H1 (cell line): ENCODE measurements around the gene CAPZA2. TPM values are rescaled to one million over a fixed set of nuclear protein-coding genes. Genes with fewer than 3 reads are reported as not detected.

ENCODE experiments used
- CTCF ChIA-PET: fragments of 300-600 bp; sonication (Branson Sonifier 250); formaldehyde crosslinking; loops from one replicate; lab custom pipeline; 2021; ENCODE audit not compliant: partially characterized antibody; lab: Charles Lee
- POLR2A ChIA-PET: fragments of 300-600 bp; sonication (Branson Sonifier 250); formaldehyde crosslinking; loops from one replicate; lab custom pipeline; 2021; ENCODE audit warnings: inconsistent platforms; ENCODE audit not compliant: partially characterized antibody; lab: Charles Lee
- DNase-seq, 2 experiments: peaks; one replicate each; pipeline versions ENCODE4 v3.0.0 to v3.0.0-alpha.2; 2010 to 2022; ENCODE audit warnings: low spot score in 2 of 2, low read depth in 1 of 2, mixed read lengths in 1 of 2
- FAIRE-seq: peaks from 2 replicates; lab custom pipeline; 2011; peaks lifted over from hg19 to GRCh38; lab: Jason Lieb, UNC
- H2AFZ ChIP-seq: 2 replicates; pipeline ENCODE4 v1.8.1; 2012; ENCODE audit warnings: low read length, inconsistent platforms
- H2AK5ac ChIP-seq: 2 replicates; pipeline ENCODE4 v1.6.1; 2013; ENCODE audit warnings: low read depth, low read length
- H2BK120ac ChIP-seq: replicated peaks from 2 replicates; pipeline ENCODE3; 2013; ENCODE audit warnings: low read depth, low read length, inconsistent platforms
- H2BK12ac ChIP-seq: 2 replicates; pipeline ENCODE4 v1.6.1; 2013; ENCODE audit warnings: low read depth, low read length
- H2BK15ac ChIP-seq: 2 replicates; pipeline ENCODE4 v1.6.1; 2013; ENCODE audit warnings: low read length
- H2BK20ac ChIP-seq: 2 replicates; pipeline ENCODE4 v1.6.1; 2013; ENCODE audit warnings: low read length
- H2BK5ac ChIP-seq: 2 replicates; pipeline ENCODE4 v1.6.1; 2013; ENCODE audit warnings: low read depth, low read length
- H3K14ac ChIP-seq: 2 replicates; pipeline ENCODE4 v1.6.1; 2013; ENCODE audit warnings: inconsistent platforms; ENCODE audit not compliant: insufficient read length
- H3K18ac ChIP-seq: 2 replicates; pipeline ENCODE4 v1.6.1; 2013; ENCODE audit warnings: low read length; ENCODE audit errors: extremely low read depth
- H3K23ac ChIP-seq: 2 replicates; pipeline ENCODE4 v1.6.1; 2013; ENCODE audit warnings: inconsistent platforms; ENCODE audit not compliant: insufficient read length
- H3K23me2 ChIP-seq: 2 replicates; pipeline ENCODE4 v1.6.1; 2013; ENCODE audit warnings: low read depth, low read length
- H3K27ac ChIP-seq: 2 replicates; pipeline ENCODE4 v1.6.1; 2011; ENCODE audit warnings: low read depth, low read length, inconsistent platforms
- H3K27me3 ChIP-seq, 4 experiments: replicated peaks in 1 of 4; 1 replicate in 1 of 4; 2 replicates in 3 of 4; pipeline versions ENCODE4 v1.6.1 to v1.8.1; 2011 to 2013; ENCODE audit warnings: low read length in 3 of 4, mild to moderate bottlenecking in 3 of 4, inconsistent platforms in 2 of 4, mixed read lengths in 2 of 4, moderate library complexity in 1 of 4; ENCODE audit not compliant: control insufficient read depth in 3 of 4, insufficient read depth in 3 of 4; ENCODE audit errors: extremely low read depth in 1 of 4
- H3K36me3 ChIP-seq, 4 experiments: 2 replicates each; pipeline versions ENCODE4 v1.6.1 to v1.8.1; 2011 to 2013; ENCODE audit warnings: mild to moderate bottlenecking in 4 of 4, low read length in 3 of 4, moderate library complexity in 2 of 4, control low read depth in 1 of 4, inconsistent platforms in 1 of 4; ENCODE audit not compliant: insufficient read depth in 4 of 4, control insufficient read depth in 2 of 4
- H3K4ac ChIP-seq: replicated peaks from 2 replicates; pipeline ENCODE3; 2013; ENCODE audit warnings: low read length, low read depth, mixed read lengths, inconsistent platforms; ENCODE audit not compliant: insufficient read length
- H3K4me1 ChIP-seq, 4 experiments: replicated peaks in 1 of 4; 1 replicate in 1 of 4; 2 replicates in 3 of 4; pipeline versions ENCODE4 v1.6.1 to v1.8.1; 2011 to 2013; ENCODE audit warnings: low read length in 3 of 4, inconsistent platforms in 2 of 4, mixed read lengths in 1 of 4; ENCODE audit not compliant: insufficient read depth in 4 of 4, control insufficient read depth in 3 of 4
- H3K4me2 ChIP-seq, 2 experiments: 2 replicates each; pipeline versions ENCODE4 v1.6.1 to v1.8.1; 2011 to 2013; ENCODE audit warnings: low read depth in 2 of 2, low read length in 2 of 2, control low read depth in 1 of 2, inconsistent platforms in 1 of 2, mild to moderate bottlenecking in 1 of 2; ENCODE audit not compliant: insufficient read depth in 1 of 2
- H3K4me3 ChIP-seq, 4 experiments: fragments of 200-600, 300-600 bp in 1 of 4; sonication (generic), shearing (Covaris generic), sonication (Bioruptor Twin) in 1 of 4; 2 replicates each; pipeline versions ENCODE4 v1.5.1 to v1.8.1; 2011 to 2016; ENCODE audit warnings: low read length in 4 of 4, low read depth in 3 of 4, control low read depth in 2 of 4, inconsistent platforms in 2 of 4, mild to moderate bottlenecking in 2 of 4, mixed read lengths in 1 of 4, moderate library complexity in 1 of 4; ENCODE audit not compliant: insufficient read depth in 2 of 4; ENCODE audit errors: extremely low read depth in 1 of 4
- H3K56ac ChIP-seq: replicated peaks from 2 replicates; pipeline ENCODE3; 2013; ENCODE audit warnings: low read depth, mild to moderate bottlenecking, mixed read lengths, low read length, inconsistent platforms; ENCODE audit not compliant: insufficient read length
- H3K79me1 ChIP-seq: 2 replicates; pipeline ENCODE4 v1.6.1; 2013; ENCODE audit warnings: low read depth, low read length, control low read depth
- H3K79me2 ChIP-seq, 2 experiments: 2 replicates each; pipeline versions ENCODE4 v1.6.1 to v1.8.1; 2012 to 2013; ENCODE audit warnings: low read length in 2 of 2, mild to moderate bottlenecking in 2 of 2, inconsistent platforms in 1 of 2; ENCODE audit not compliant: insufficient read depth in 2 of 2, control insufficient read depth in 1 of 2
- H3K9ac ChIP-seq, 4 experiments: replicated peaks in 1 of 4; 1 replicate in 1 of 4; 2 replicates in 3 of 4; pipeline versions ENCODE4 v1.6.1 to v1.8.1; 2011 to 2013; ENCODE audit warnings: low read depth in 3 of 4, low read length in 3 of 4, control low read depth in 2 of 4, mild to moderate bottlenecking in 2 of 4, moderate library complexity in 2 of 4, inconsistent platforms in 1 of 4; ENCODE audit errors: extremely low read depth in 1 of 4
- H3K9me3 ChIP-seq, 2 experiments: 2 replicates each; pipeline versions ENCODE4 v1.6.1 to v1.8.1; 2012 to 2013; ENCODE audit warnings: mild to moderate bottlenecking in 2 of 2, moderate library complexity in 2 of 2, control low read depth in 1 of 2, inconsistent platforms in 1 of 2, low read depth in 1 of 2, low read length in 1 of 2, mixed read lengths in 1 of 2; ENCODE audit not compliant: insufficient read depth in 2 of 2
- H4K20me1 ChIP-seq, 2 experiments: replicated peaks in 1 of 2; 2 replicates each; pipeline versions ENCODE3 to v1.8.1; 2011 to 2013; ENCODE audit warnings: inconsistent platforms in 2 of 2, low read length in 2 of 2, mild to moderate bottlenecking in 1 of 2; ENCODE audit not compliant: insufficient read depth in 2 of 2, control insufficient read depth in 1 of 2
- H4K5ac ChIP-seq: 2 replicates; pipeline ENCODE4 v1.6.1; 2013; ENCODE audit warnings: low read length, low read depth, mixed read lengths, inconsistent platforms; ENCODE audit not compliant: insufficient read length
- H4K8ac ChIP-seq: 2 replicates; pipeline ENCODE4 v1.8.0; 2013; ENCODE audit warnings: mild to moderate bottlenecking, moderate library complexity, low read length, inconsistent platforms; ENCODE audit not compliant: insufficient read depth; ENCODE audit errors: extremely low read depth
- H4K91ac ChIP-seq: replicated peaks from 2 replicates; pipeline ENCODE3; 2013; ENCODE audit warnings: low read length, mixed read lengths, inconsistent platforms; ENCODE audit not compliant: insufficient read length
- CBX5 ChIP-seq: fragments of 300-800, 300-1000 bp; sonication (generic); IDR thresholded peaks from 2 replicates; pipeline ENCODE4 v1.7.1; 2016; ENCODE audit warnings: antibody characterized with exemption, low read length, low read depth
- GABPA ChIP-seq: IDR thresholded peaks from 2 replicates; pipeline ENCODE4 v1.6.1; 2011; ENCODE audit warnings: mild to moderate bottlenecking, low read length, moderate library complexity, borderline replicate concordance; ENCODE audit not compliant: insufficient read depth
- GTF2F1 ChIP-seq: IDR thresholded peaks from 2 replicates; pipeline ENCODE4 v1.6.1; 2012; ENCODE audit warnings: low read depth, low read length, improper control_type of control experiment, borderline replicate concordance
- JUN ChIP-seq: IDR thresholded peaks from 2 replicates; pipeline ENCODE4 v1.6.1; 2011; ENCODE audit warnings: low read depth, mild to moderate bottlenecking, improper control_type of control experiment, low read length
- NANOG ChIP-seq: IDR thresholded peaks from 2 replicates; pipeline ENCODE4 v1.6.1; 2011; ENCODE audit warnings: low read length, low read depth, mild to moderate bottlenecking, inconsistent platforms; ENCODE audit not compliant: insufficient read depth, poor library complexity, severe bottlenecking
- WGBS, 2 experiments: shearing (Covaris generic) in 1 of 2; methylation state at CpG; one replicate each; pipeline versions ENCODE4 v1.1.6 to v1.1.7; 2013 to 2015; ENCODE audit warnings: low lambda C conversion rate in 2 of 2, mixed read lengths in 2 of 2, inconsistent platforms in 1 of 2, low coverage in 1 of 2, missing lambda C conversion rate in 1 of 2; ENCODE audit not compliant: insufficient replicate concordance in 2 of 2, insufficient coverage in 1 of 2, insufficient read length in 1 of 2; ENCODE audit errors: extremely low coverage in 1 of 2, missing lambda C conversion rate in 1 of 2; 5-methylcytosine and 5-hydroxymethylcytosine counted together
- polyA plus RNA-seq, 7 experiments: library from polyadenylated mRNA; depleted of rRNA in 3 of 7; stranded (reverse) in 5 of 7; unstranded in 2 of 7; fragments of >200 nt in 5 of 7; fragments of 200-250 nt in 2 of 7; gene quantifications; 1 replicate in 5 of 7; 2 replicates in 1 of 7; 4 replicates in 1 of 7; pipeline versions ENCODE4 v1.2.1 to v1.2.3, GENCODE V29; 2011 to 2013; ENCODE audit warnings: missing spikeins in 2 of 7, mixed read lengths in 2 of 7
- total RNA-seq: library from RNA; stranded (reverse); fragmentation: NEBNext Ultra II Directional; extraction: Animal tissue kit (Norgen Biotek cat#: 25700); gene quantifications from 2 replicates; pipeline ENCODE4 v1.2.1, GENCODE V29; 2021
- TF ChIP-seq, protein P1 (sequence below): IDR thresholded peaks from 2 replicates; pipeline ENCODE4 v1.6.1; 2011; ENCODE audit warnings: low read depth, mild to moderate bottlenecking, low read length; ENCODE audit not compliant: insufficient read depth

CAPZA2 gene
- total and polyA plus RNA-seq, 2 of the 8 experiments (the other 6 are each of a cell fraction or from before 2014, with no cell fraction given), result 33.2 to 145 TPM

DNA sequence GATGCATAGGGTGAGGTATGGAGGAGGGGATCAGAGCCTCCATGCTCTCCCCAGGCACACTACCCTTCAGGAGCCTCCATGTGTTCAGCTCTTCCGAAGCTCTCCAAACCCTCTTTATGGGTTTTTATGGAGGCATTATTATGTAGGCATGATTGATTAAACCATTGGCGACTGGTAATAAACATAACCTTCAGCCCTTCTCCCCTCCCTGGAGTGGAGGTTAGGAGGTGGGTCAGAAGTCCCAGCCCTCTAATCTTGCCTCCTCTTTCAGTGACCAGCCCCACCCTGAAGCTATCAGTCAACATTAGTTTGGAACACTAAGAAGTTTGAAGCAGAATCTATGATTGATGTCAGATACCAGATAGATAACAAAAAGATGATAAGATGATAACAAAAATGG is 23.3 kb downstream of the CAPZA2 start:
- Histone ChIP-seq H3K4ac (no peak overlapping the region), H3K4me1 (no peaks in the 10 kb centered on the region), H3K14ac (no peak overlapping the region), H4K20me1 (peaks cover 3 to 5% of the 10 kb centered on the region in 2 experiments), H3K4me3 (no peak overlapping the region), H2AFZ (no peak overlapping the region), H4K8ac (no peak overlapping the region), H4K5ac (no peak overlapping the region), H3K56ac (no peak overlapping the region), H3K79me2 (peaks cover 0 to 72% of the 10 kb centered on the region in 2 experiments; a peak in 2 of 4 replicates), H3K36me3 (peaks cover 0 to 18% (median 5%) of the 10 kb centered on the region in 4 experiments; a peak in 3 of 8 replicates), H4K91ac (no peak overlapping the region), H3K79me1 (no peaks in the 10 kb centered on the region), H3K23me2 (no peaks in the 10 kb centered on the region), H2BK5ac (no peak overlapping the region), H2BK12ac (no peak overlapping the region), H2BK20ac (no peak overlapping the region), H3K9me3 (no peaks in the 10 kb centered on the region; a peak in 1 of 4 replicates), H2BK120ac (no peak overlapping the region), H3K23ac (no peak overlapping the region), H2BK15ac (no peak overlapping the region), H3K9ac (no peak overlapping the region), H3K18ac (no peak overlapping the region), H3K4me2 (no peak overlapping the region), H3K27me3 (no peaks in the 10 kb centered on the region), H2AK5ac (no peak overlapping the region), H3K27ac (no peak overlapping the region)
- 92% methylated on average over 2 of the region's 2 CpGs; no CpG with 5 or more reads in 1 of the 2 experiments for WGBS, 2 experiments
- no peak for FAIRE-seq
- no peak for DNase-seq
- ChIA-PET CTCF (interaction anchor here (1.8 kb wide), 1 partner anchor 15 kb away, joined by 5 read pairs; no protein-coding TSS in a partner anchor), POLR2A (no interaction called here)
- TF ChIP-seq JUN, result no peak
- TF ChIP-seq CBX5, result no peak
- TF ChIP-seq GABPA, result no peak
- TF ChIP-seq, protein P1, sequence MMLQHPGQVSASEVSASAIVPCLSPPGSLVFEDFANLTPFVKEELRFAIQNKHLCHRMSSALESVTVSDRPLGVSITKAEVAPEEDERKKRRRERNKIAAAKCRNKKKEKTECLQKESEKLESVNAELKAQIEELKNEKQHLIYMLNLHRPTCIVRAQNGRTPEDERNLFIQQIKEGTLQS, result no peak
- TF ChIP-seq NANOG, result no peak
- no peak for TF ChIP-seq GTF2F1
